ENCODE data around the gene PIK3C2G. TPM values are rescaled to one million over a fixed set of nuclear protein-coding genes. Genes with fewer than 3 reads are reported as not detected.

PIK3C2G gene
- total RNA-seq, 1 experiment from 2014 or later = not detected

DNA sequence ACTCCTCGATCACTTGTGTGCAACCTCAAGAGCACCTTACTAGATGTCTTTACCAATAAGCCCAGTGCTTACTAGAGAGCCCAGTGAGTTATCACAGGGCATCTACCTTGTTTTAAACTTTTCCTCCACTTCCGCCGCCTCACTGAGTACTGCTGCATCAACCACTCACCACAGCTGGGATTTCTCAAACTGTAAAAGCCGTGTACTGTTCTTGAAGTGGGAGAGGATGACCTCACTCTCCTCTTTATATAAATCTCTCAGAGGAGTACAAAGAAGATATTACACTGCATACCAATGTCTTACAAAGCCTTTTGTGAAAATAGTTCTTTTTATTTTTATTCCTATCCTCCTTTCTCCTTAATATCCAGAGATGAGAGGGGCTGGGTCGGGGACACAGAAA, 382.4 kb downstream of the PIK3C2G start:
- no peak for DNase-seq
- Histone ChIP-seq H3K56ac (ENCODE audit: insufficient read length, low read depth, low read length) (no peak overlapping the region), H4K5ac (ENCODE audit: insufficient read length, low read depth, low read length) (no peak overlapping the region), H3K79me1 (ENCODE audit: insufficient read depth, low read depth, low read length, poor library complexity, severe bottlenecking) (no peaks in the 10 kb centered on the region), H2BK5ac (ENCODE audit: insufficient read length, low read length) (no peak overlapping the region), H3K18ac (ENCODE audit: insufficient read length, low read depth, low read length) (no peak overlapping the region), H2BK20ac (ENCODE audit: low read depth, low read length, poor library complexity, severe bottlenecking) (no peak overlapping the region), H3K27ac (ENCODE audit: insufficient read length, low read depth, low read length) (no peak overlapping the region), H3K14ac (ENCODE audit: insufficient read depth, low read length) (no peak overlapping the region), H2AFZ (ENCODE audit: low read length) (no peak overlapping the region), H3K4me2 (ENCODE audit: insufficient read depth, insufficient read length, low read length) (no peak overlapping the region), H3K9me3 (ENCODE audit: control insufficient read depth, low read depth, low read length) (no peaks in the 10 kb centered on the region), H2AK5ac (ENCODE audit: insufficient read length, low read length) (no peak overlapping the region), H4K91ac (ENCODE audit: insufficient read length, low read depth, low read length) (no peak overlapping the region), H3K27me3 (ENCODE audit: insufficient read depth, low read length) (no peaks in the 10 kb centered on the region), H3K23ac (ENCODE audit: insufficient read length, low read depth, low read length) (no peak overlapping the region), H2BK15ac (ENCODE audit: low read depth, low read length) (no peak overlapping the region), H3K79me2 (ENCODE audit: insufficient read depth, low read length) (no peaks in the 10 kb centered on the region), H4K8ac (replicated peaks; ENCODE audit: insufficient read length, low read depth, low read length) (no peak overlapping the region), H3K4ac (ENCODE audit: low read depth, low read length) (no peak overlapping the region), H4K20me1 (ENCODE audit: control insufficient read depth, insufficient read depth, insufficient read length) (no peaks in the 10 kb centered on the region), H2BK12ac (ENCODE audit: insufficient read length, low read depth, low read length) (no peak overlapping the region), H3K4me1 (ENCODE audit: insufficient read depth, low read length) (no peaks in the 10 kb centered on the region), H3K9ac (ENCODE audit: extremely low read depth, insufficient read length, low read length) (no peak overlapping the region), H2BK120ac (ENCODE audit: low read depth, low read length, poor library complexity, severe bottlenecking) (no peak overlapping the region), H3T11ph (ENCODE audit: low read length) (no peak overlapping the region), H3K23me2 (ENCODE audit: insufficient read length, low read depth, low read length, poor library complexity, severe bottlenecking) (no peaks in the 10 kb centered on the region)
- TF ChIP-seq, protein P1, sequence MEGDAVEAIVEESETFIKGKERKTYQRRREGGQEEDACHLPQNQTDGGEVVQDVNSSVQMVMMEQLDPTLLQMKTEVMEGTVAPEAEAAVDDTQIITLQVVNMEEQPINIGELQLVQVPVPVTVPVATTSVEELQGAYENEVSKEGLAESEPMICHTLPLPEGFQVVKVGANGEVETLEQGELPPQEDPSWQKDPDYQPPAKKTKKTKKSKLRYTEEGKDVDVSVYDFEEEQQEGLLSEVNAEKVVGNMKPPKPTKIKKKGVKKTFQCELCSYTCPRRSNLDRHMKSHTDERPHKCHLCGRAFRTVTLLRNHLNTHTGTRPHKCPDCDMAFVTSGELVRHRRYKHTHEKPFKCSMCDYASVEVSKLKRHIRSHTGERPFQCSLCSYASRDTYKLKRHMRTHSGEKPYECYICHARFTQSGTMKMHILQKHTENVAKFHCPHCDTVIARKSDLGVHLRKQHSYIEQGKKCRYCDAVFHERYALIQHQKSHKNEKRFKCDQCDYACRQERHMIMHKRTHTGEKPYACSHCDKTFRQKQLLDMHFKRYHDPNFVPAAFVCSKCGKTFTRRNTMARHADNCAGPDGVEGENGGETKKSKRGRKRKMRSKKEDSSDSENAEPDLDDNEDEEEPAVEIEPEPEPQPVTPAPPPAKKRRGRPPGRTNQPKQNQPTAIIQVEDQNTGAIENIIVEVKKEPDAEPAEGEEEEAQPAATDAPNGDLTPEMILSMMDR (conservative IDR thresholded peaks at IDR 0.05) = no peak
- no peak overlapping the region for H3K4me3 Mint-ChIP-seq
- WGBS (ENCODE audit: extremely low coverage, insufficient read length, low lambda C conversion rate) = no CpG with 5 or more reads among the region's 5 CpGs
- H3K27me3 Mint-ChIP-seq (ENCODE audit: low read depth) = no peaks in the 10 kb centered on the region
- no peaks in the 10 kb centered on the region; a peak in 2 of 4 replicates for H3K4me1 Mint-ChIP-seq
- no peaks in the 10 kb centered on the region for H3K9me3 Mint-ChIP-seq
- H3K36me3 Mint-ChIP-seq (ENCODE audit: insufficient read depth in 1 of 3, low read depth in 3 of 3) = no peaks in the 10 kb centered on the region
- H3K27ac Mint-ChIP-seq = peak overlapping the region in 1 of 3 experiments; percentile 8; a peak in 1 of 7 replicates
